Effector memory CD4-positive, alpha-beta T cell (primary cell): ENCODE measurements around the gene MRC2.
"Not testable (repeated sequence)": the region's sequence is repeated elsewhere in the genome, so short reads cannot be mapped to it uniquely, and the experiment has no call there.

ENCODE experiments used
- DNase-seq, 3 donors: peaks; one replicate each; pipeline ENCODE4 v3.0.0-alpha.2; 2020
- H3K27ac ChIP-seq: 2 replicates; pipeline ENCODE4 v1.7.0; 2013; ENCODE audit warnings: mild to moderate bottlenecking, low read length, moderate library complexity; ENCODE audit not compliant: insufficient read depth, poor library complexity, severe bottlenecking
- H3K27me3 ChIP-seq: replicated peaks from 2 replicates; pipeline ENCODE4 v1.7.0; 2013; ENCODE audit warnings: mild to moderate bottlenecking, low read length; ENCODE audit not compliant: insufficient read depth, control insufficient read depth, poor library complexity, severe bottlenecking
- H3K36me3 ChIP-seq: 2 replicates; pipeline ENCODE4 v1.7.0; 2013; ENCODE audit warnings: mild to moderate bottlenecking, low read length, moderate library complexity; ENCODE audit not compliant: control insufficient read depth, insufficient read depth
- H3K4me1 ChIP-seq: 2 replicates; pipeline ENCODE4 v1.7.0; 2013; ENCODE audit warnings: low read length, mild to moderate bottlenecking; ENCODE audit not compliant: control insufficient read depth, insufficient read depth, poor library complexity, severe bottlenecking
- H3K4me3 ChIP-seq: 2 replicates; pipeline ENCODE4 v1.7.0; 2013; ENCODE audit warnings: low read length, low read depth, mild to moderate bottlenecking; ENCODE audit not compliant: insufficient read depth, poor library complexity, severe bottlenecking
- H3K9me3 ChIP-seq: 2 replicates; pipeline ENCODE4 v1.7.0; 2013; ENCODE audit warnings: mild to moderate bottlenecking, low read length, moderate library complexity; ENCODE audit not compliant: control insufficient read depth
- total RNA-seq, 3 donors: gene quantifications; one replicate each; lab custom pipeline; 2026; lab: John Stamatoyannopoulos, UW

MRC2 gene, protein sequence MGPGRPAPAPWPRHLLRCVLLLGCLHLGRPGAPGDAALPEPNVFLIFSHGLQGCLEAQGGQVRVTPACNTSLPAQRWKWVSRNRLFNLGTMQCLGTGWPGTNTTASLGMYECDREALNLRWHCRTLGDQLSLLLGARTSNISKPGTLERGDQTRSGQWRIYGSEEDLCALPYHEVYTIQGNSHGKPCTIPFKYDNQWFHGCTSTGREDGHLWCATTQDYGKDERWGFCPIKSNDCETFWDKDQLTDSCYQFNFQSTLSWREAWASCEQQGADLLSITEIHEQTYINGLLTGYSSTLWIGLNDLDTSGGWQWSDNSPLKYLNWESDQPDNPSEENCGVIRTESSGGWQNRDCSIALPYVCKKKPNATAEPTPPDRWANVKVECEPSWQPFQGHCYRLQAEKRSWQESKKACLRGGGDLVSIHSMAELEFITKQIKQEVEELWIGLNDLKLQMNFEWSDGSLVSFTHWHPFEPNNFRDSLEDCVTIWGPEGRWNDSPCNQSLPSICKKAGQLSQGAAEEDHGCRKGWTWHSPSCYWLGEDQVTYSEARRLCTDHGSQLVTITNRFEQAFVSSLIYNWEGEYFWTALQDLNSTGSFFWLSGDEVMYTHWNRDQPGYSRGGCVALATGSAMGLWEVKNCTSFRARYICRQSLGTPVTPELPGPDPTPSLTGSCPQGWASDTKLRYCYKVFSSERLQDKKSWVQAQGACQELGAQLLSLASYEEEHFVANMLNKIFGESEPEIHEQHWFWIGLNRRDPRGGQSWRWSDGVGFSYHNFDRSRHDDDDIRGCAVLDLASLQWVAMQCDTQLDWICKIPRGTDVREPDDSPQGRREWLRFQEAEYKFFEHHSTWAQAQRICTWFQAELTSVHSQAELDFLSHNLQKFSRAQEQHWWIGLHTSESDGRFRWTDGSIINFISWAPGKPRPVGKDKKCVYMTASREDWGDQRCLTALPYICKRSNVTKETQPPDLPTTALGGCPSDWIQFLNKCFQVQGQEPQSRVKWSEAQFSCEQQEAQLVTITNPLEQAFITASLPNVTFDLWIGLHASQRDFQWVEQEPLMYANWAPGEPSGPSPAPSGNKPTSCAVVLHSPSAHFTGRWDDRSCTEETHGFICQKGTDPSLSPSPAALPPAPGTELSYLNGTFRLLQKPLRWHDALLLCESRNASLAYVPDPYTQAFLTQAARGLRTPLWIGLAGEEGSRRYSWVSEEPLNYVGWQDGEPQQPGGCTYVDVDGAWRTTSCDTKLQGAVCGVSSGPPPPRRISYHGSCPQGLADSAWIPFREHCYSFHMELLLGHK (N-terminal part only)
- total RNA-seq: 6.2 to 8.3 (median 6.4) reads per million in 3 donors

DNA sequence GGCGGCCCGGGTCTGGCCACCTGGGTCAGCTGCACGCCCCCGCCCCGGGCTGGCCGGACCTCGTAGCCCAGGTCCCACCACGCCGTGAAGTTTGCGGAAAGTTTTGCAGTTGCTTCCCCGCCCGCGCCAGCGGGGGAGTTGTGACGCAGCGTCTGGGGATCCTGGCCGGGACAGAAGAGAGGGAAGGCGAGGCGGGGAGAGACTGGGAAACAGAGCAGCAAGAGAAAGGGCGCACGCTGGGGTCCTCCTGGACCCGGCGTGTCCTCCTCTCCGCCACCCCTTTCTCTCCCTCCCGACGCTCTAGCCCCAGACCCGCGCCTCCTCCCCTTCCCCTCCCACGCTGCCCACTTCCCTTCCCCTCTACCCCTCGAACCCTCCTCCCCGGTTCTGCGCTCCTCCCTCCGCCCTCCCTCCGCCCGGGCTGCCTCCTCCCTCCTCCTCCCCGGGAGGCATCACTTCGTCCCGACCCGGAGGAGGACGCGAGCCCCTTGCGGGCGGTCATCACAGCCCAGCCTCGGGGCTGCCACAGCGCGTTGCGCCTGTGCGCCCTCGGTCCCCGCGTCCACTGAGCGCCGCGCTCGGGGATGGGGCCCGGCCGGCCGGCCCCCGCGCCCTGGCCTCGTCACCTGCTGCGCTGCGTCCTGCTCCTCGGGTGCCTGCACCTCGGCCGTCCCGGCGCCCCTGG is at the start of gene MRC2:
MRC2 (plus strand) TSS at position 452 of the 685 bp plus-strand sequence; CDS start at position 585, 133 bp downstream.
- H3K36me3 ChIP-seq: no peaks in the 10 kb centered on the region
- DNase-seq: no peak
- H3K4me3 ChIP-seq: peak within 1 kb of the TSS; percentile 60
- no peaks in the 10 kb centered on the region for H3K9me3 ChIP-seq
- no peaks in the 10 kb centered on the region for H3K27me3 ChIP-seq
- H3K27ac ChIP-seq: no peak within 1 kb of the TSS
- peaks cover 6% of the 10 kb centered on the region for H3K4me1 ChIP-seq

DNA sequence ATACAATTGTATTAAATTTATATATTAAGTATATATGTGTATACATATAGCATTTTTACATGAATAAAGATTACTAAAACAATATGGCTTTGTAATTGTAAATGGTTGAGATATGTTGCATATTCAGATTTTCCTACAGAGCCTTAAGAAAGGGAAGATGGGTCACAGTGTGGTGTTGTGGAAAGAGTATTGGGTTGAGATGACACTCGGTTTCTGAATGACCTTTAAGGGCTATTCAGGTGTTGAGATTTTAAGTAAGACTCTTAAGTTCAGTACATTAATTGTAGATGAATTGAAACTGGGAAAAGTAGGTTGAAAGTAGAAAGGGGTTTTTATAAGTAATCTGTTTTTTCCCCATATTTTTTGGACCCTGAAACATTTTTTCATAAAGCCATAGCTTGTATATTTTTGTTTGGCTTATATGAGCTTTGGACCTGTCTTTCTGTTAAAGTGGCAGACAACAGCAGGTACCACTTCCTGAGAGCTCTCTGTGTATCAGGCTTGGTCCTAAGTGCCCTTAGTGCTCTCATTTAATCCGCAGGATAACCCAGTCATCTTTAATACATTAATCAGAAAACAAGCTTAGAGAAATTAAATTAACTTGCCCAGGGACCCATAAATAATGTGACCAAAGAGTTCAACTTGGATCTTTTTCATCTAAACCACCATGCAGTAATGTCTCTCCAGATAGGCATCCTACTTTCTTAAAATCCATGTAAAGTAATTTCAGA is 48.5 kb upstream of the MRC2 start:
- H3K27me3 ChIP-seq: no peaks in the 10 kb centered on the region
- H3K4me3 ChIP-seq: no peak overlapping the region
- H3K9me3 ChIP-seq: no peaks in the 10 kb centered on the region
- H3K4me1 ChIP-seq: no peaks in the 10 kb centered on the region
- no peak overlapping the region for H3K27ac ChIP-seq
- H3K36me3 ChIP-seq: peaks cover 21% of the 10 kb centered on the region
- DNase-seq: no peak

DNA sequence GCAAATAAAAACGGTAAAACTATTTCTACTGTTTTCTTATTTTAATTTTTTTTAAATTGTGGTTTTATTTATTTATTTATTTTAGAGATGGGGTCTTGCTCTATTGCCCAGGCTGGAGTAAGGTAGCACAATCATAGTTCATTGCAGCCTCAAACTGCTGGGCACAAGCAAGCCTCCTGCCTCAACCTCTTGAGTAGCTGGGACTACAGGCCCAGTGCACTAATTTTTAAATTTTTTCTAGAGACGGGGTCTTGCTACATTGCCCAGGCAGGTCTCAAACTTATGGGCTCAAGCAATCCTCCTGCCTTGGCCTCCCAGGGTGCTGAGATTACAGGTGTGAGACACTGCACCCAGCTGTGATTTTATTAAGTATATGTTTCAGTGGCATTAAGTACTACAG is 46.5 kb upstream of the MRC2 start:
- H3K4me1 ChIP-seq: no peaks in the 10 kb centered on the region
- no peaks in the 10 kb centered on the region for H3K9me3 ChIP-seq
- no peak overlapping the region for H3K4me3 ChIP-seq
- no peak overlapping the region for H3K27ac ChIP-seq
- no peak for DNase-seq
- no peaks in the 10 kb centered on the region for H3K27me3 ChIP-seq
- H3K36me3 ChIP-seq: peaks cover 17% of the 10 kb centered on the region

DNA sequence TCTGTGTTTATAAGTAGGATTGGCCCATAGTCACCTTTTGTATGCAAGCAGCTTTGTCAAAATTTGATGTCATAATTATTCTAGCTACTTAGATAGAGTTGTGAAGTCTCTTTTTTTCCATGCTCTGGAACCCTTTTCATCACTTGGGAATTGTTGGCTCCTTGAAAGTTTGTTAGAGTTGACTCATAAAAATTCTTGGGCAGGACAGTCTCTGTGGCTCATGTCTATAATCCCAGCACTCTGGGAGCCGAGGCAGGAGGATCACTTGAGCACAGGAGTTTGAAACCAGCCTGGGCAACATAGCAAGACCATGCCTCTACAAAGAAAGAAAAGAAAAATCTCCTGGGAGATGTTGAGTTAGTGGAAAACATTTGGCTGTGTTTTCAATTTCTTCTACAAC is 45.7 kb upstream of the MRC2 start:
- H3K9me3 ChIP-seq: no peaks in the 10 kb centered on the region
- no peak overlapping the region for H3K27ac ChIP-seq
- no peak overlapping the region for H3K4me3 ChIP-seq
- no peaks in the 10 kb centered on the region for H3K27me3 ChIP-seq
- no peaks in the 10 kb centered on the region for H3K4me1 ChIP-seq
- peaks cover 22% of the 10 kb centered on the region for H3K36me3 ChIP-seq
- DNase-seq: no peak

DNA sequence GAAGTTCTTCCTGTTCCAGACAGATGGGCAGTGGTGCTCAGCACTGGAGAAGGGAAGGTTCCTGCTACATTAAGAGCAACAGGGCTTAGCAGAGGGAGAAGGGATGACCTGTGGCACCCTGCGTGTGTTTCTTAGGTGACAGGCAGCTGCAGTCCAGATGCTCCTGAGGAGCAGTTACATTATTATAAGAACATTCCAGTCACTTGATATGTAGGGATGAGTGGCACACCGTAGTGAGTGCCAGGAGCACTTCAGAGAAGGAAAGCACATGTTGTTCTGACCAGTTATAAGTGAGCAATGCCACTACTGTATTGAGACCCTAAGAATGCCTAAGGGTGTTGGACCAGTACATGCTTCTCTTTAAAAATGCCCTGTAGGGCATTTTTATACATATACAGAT is 39.9 kb upstream of the MRC2 start:
- DNase-seq: no peak
- no peak overlapping the region for H3K4me3 ChIP-seq
- H3K27ac ChIP-seq: no peak overlapping the region
- peaks cover 34% of the 10 kb centered on the region for H3K36me3 ChIP-seq
- H3K4me1 ChIP-seq: no peaks in the 10 kb centered on the region
- H3K9me3 ChIP-seq: no peaks in the 10 kb centered on the region
- no peaks in the 10 kb centered on the region for H3K27me3 ChIP-seq

DNA sequence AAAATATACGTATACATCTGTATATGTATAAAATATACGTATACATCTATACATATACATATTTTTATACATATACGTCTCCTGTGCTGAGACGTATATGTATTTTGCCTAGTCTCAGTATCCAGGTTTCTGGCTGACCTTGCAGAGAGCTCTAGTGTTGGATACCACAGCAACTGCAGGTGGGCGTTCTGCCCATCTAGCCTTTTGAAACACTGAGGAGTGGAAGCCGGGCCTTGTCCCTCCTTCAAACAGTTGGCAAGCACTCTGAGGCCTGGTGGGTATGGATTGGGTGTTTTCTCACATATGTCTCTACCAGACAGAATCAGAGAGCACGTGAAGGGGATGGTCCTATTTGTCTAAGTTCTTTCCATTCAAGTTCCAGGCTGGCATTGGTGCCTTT is 39.4 kb upstream of the MRC2 start:
- DNase-seq: no peak
- peaks cover 34% of the 10 kb centered on the region for H3K36me3 ChIP-seq

DNA sequence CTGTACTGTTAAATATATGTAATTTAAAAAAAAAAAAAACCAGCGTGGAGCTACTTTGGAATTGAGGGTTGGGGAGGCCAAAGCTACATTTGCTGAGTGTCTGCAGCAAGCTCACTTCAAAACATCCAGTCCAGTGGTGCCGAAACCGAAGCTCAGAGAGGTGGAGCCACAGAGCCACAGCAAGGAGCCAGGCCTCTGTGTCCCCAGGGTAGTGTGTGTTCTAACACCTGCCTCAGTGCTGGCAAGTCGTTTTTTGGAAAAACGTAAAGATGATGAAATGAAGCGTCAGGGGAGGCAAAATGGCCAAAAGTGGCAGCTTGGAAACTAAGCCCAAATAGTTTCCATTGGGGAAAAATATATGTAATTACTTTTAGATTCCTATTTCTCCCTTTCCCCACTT is 36.1 kb upstream of the MRC2 start:
- peaks cover 31% of the 10 kb centered on the region for H3K36me3 ChIP-seq

More for the DNA sequence above, 39.4 kb upstream of the MRC2 start:
- Histone ChIP-seq H3K9me3 (no peaks in the 10 kb centered on the region), H3K4me1 (no peaks in the 10 kb centered on the region), H3K27ac (no peak overlapping the region), H3K4me3 (no peak overlapping the region), H3K27me3 (no peaks in the 10 kb centered on the region)

DNA sequence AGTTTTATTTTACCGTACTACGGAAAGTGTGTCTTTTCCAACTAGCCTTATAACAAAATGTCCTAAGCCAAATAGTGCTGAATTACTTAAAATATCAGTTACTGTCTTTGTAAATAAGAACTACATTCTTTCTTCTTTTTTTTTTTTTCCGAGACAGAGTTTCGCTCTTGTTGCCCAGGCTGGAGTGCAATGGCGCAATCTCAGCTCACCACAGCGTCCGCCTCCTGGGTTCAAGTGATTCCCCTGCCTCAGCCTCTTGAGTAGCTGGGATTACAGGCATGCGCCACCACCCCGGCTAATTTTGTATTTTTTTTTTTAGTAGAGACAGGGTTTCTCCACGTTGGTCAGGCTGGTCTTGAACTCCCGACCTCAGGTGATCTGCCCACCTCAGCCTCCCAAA is 35.6 kb upstream of the MRC2 start:
- not testable (repeated sequence) for H3K4me1 ChIP-seq, DNase-seq, H3K4me3 ChIP-seq, H3K27ac ChIP-seq, H3K27me3 ChIP-seq, H3K9me3 ChIP-seq
- H3K36me3 ChIP-seq: peaks cover 33% of the 10 kb centered on the region

More for the DNA sequence above, 36.1 kb upstream of the MRC2 start:
- DNase-seq: no peak
- Histone ChIP-seq H3K9me3 (no peaks in the 10 kb centered on the region), H3K27ac (no peak overlapping the region), H3K27me3 (no peaks in the 10 kb centered on the region), H3K4me1 (no peaks in the 10 kb centered on the region), H3K4me3 (no peak overlapping the region)
